ENCODE data around the gene NELL1. TPM values are rescaled to one million over a fixed set of nuclear protein-coding genes. Genes with fewer than 3 reads are reported as not detected.

NELL1 gene
- total and polyA plus RNA-seq, 2 experiments from 2014 or later: not detected

DNA sequence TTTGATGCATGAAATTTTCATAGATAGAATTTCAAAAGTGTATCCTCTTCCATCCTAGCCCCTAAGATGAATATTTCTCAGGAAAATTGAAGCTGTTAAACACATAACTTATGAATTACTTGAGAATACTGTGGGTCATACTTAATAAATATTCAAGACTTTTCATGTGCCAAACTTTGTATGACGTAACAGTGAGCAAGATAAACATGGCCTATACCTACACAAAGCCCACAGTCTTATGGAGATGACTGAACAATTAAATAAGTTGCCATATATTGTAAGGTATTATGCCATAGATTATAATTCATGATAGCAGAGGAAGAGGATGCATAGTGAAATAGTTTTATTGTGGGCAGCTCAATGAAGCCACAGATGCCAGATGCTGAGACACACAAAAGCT, 902.8 kb downstream of the NELL1 start:
- Histone ChIP-seq H2AFZ (no peak overlapping the region), H3K9ac (no peak overlapping the region), H3K36me3 (ENCODE audit: low read depth) (no peaks in the 10 kb centered on the region), H3K4me2 (ENCODE audit: unreplicated experiment) (no peak overlapping the region), H3K27ac (no peak overlapping the region), H3K79me2 (ENCODE audit: insufficient read depth) (no peaks in the 10 kb centered on the region), H3K4me3 (no peak overlapping the region), H4K20me1 (ENCODE audit: insufficient read depth) (no peaks in the 10 kb centered on the region), H3K4me1 (ENCODE audit: insufficient read depth) (no peaks in the 10 kb centered on the region), H3K9me2 (ENCODE audit: insufficient read depth) (no peaks in the 10 kb centered on the region), H3F3A (ENCODE audit: insufficient read depth) (no peaks in the 10 kb centered on the region), H3K27me3 (replicated peaks; ENCODE audit: insufficient read depth) (no peaks in the 10 kb centered on the region), H3K9me3 (ENCODE audit: low read depth) (no peaks in the 10 kb centered on the region)
- WGBS, 2 experiments (ENCODE audit: low coverage in 1 of 2, low lambda C conversion rate in 2 of 2, missing lambda C conversion rate in 2 of 2): 18 to 19% methylated on average over 1 of the region's 1 CpG
- TF ChIP-seq EZH2phosphoT487 (IDR thresholded peaks at IDR 0.05; ENCODE audit: insufficient read depth, low read depth) (no peak), EZH2 (IDR thresholded peaks at IDR 0.05; ENCODE audit: insufficient read depth, poor library complexity, severe bottlenecking) (no peak)
- no peak for DNase-seq
- in situ Hi-C loops (cut with MboI): no loop called here

DNA sequence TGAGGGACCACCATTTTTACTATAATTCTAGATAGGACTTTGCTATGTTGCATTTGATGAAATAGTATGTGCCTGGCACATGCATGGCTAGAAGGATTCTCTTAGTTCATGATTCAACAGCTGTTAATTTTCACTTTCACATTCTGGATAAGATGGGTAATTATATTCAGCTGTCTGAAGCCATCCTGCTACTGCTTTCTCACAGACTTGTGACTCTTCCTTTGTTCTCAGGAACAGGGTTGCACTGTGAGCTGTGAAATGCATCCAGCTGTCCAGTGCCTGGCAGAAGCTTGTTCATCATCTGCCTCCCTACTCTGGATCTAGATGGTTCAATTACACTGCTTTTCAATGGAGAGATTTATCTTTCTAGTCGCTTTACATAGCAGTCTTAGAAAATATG, 913.4 kb downstream of the NELL1 start:
- no peaks in the 10 kb centered on the region for H3K79me2 ChIP-seq (ENCODE audit: insufficient read depth)
- WGBS, 2 experiments (ENCODE audit: low coverage in 1 of 2, low lambda C conversion rate in 2 of 2, missing lambda C conversion rate in 2 of 2): 19 to 24% methylated on average over 1 of the region's 1 CpG
- in situ Hi-C loops (cut with MboI): no loop called here

DNA sequence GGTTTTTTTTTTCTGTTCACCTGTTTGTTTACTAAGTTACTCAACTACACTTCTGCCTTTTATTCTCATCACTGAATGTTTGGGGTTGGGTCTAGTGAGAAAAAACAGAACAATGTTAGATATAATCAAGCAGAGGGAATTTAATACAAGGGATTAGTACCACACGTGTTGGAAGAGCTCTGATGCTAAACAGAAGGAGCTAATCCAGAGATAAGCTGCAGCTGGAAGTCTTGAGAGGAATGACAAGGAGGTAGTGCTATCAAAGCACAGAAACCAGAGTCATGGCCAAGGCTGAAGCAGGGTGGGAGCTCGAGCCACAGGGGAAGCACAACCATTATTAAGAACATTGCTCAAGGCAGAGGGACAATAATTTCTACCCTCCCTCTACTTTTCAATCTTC, 919.4 kb downstream of the NELL1 start:
- in situ Hi-C loops (cut with MboI): no loop called here
- Histone ChIP-seq H3K4me3 (no peak overlapping the region), H3K79me2 (ENCODE audit: insufficient read depth) (no peaks in the 10 kb centered on the region), H3K27me3 (replicated peaks; ENCODE audit: insufficient read depth) (no peaks in the 10 kb centered on the region), H3K27ac (no peak overlapping the region), H3F3A (ENCODE audit: insufficient read depth) (no peaks in the 10 kb centered on the region), H3K9me2 (ENCODE audit: insufficient read depth) (no peaks in the 10 kb centered on the region), H3K9ac (no peak overlapping the region), H2AFZ (no peak overlapping the region), H4K20me1 (ENCODE audit: insufficient read depth) (no peaks in the 10 kb centered on the region), H3K9me3 (ENCODE audit: low read depth) (no peaks in the 10 kb centered on the region), H3K4me1 (ENCODE audit: insufficient read depth) (no peaks in the 10 kb centered on the region), H3K4me2 (ENCODE audit: unreplicated experiment) (no peak overlapping the region), H3K36me3 (ENCODE audit: low read depth) (no peaks in the 10 kb centered on the region)
- WGBS, 2 experiments (ENCODE audit: low coverage in 1 of 2, low lambda C conversion rate in 2 of 2, missing lambda C conversion rate in 2 of 2): 0 to 2% methylated on average over 2 of the region's 2 CpGs
- TF ChIP-seq EZH2phosphoT487 (IDR thresholded peaks at IDR 0.05; ENCODE audit: insufficient read depth, low read depth) (no peak), EZH2 (IDR thresholded peaks at IDR 0.05; ENCODE audit: insufficient read depth, poor library complexity, severe bottlenecking) (no peak)
- DNase-seq: no peak

More for the DNA sequence above, 913.4 kb downstream of the NELL1 start:
- Histone ChIP-seq H3K4me1 (ENCODE audit: insufficient read depth) (no peaks in the 10 kb centered on the region), H3K4me2 (ENCODE audit: unreplicated experiment) (no peak overlapping the region), H4K20me1 (ENCODE audit: insufficient read depth) (no peaks in the 10 kb centered on the region), H3K27me3 (replicated peaks; ENCODE audit: insufficient read depth) (no peaks in the 10 kb centered on the region), H3K27ac (no peak overlapping the region), H3K4me3 (no peak overlapping the region), H3K9me3 (ENCODE audit: low read depth) (no peaks in the 10 kb centered on the region), H3F3A (ENCODE audit: insufficient read depth) (no peaks in the 10 kb centered on the region), H3K9ac (no peak overlapping the region), H3K36me3 (ENCODE audit: low read depth) (no peaks in the 10 kb centered on the region), H2AFZ (no peak overlapping the region), H3K9me2 (ENCODE audit: insufficient read depth) (no peaks in the 10 kb centered on the region)
- no peak for DNase-seq
- no peak for TF ChIP-seq EZH2phosphoT487 (IDR thresholded peaks at IDR 0.05; ENCODE audit: insufficient read depth, low read depth)
- no peak for TF ChIP-seq EZH2 (IDR thresholded peaks at IDR 0.05; ENCODE audit: insufficient read depth, poor library complexity, severe bottlenecking)

DNA sequence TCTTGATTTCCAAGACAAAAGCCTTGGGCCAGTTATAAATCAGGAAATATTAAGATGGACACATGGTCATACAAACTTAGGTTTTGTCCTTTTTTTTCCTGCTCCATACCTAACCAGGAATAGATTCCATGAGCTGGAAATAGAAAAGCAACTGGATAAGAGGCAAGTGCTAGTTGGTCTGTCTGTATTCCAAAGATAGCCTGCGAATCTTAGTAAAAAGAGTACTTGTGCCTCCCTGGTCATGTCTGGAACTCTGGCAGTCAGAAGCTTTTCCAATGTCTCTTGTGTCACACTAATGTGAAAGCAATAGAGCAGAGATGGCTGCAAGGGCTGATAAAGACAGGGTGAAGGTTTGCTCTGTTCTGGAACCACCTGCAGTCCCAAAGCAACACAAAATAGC, 933.3 kb downstream of the NELL1 start:
- no peaks in the 10 kb centered on the region for H3K9me2 ChIP-seq (ENCODE audit: insufficient read depth)
- WGBS, 2 experiments (ENCODE audit: low coverage in 1 of 2, low lambda C conversion rate in 2 of 2, missing lambda C conversion rate in 2 of 2): 40 to 48% methylated on average over 1 of the region's 1 CpG
- no peaks in the 10 kb centered on the region for H3K4me1 ChIP-seq (ENCODE audit: insufficient read depth)
- H3K79me2 ChIP-seq (ENCODE audit: insufficient read depth): no peaks in the 10 kb centered on the region
- H3K27me3 ChIP-seq (replicated peaks; ENCODE audit: insufficient read depth): no peaks in the 10 kb centered on the region
- no peak overlapping the region for H3K27ac ChIP-seq
- no peak overlapping the region for H3K4me2 ChIP-seq (ENCODE audit: unreplicated experiment)
- no peak overlapping the region for H3K4me3 ChIP-seq
- H2AFZ ChIP-seq: no peak overlapping the region
- no peaks in the 10 kb centered on the region for H3K9me3 ChIP-seq (ENCODE audit: low read depth)
- no peaks in the 10 kb centered on the region for H3F3A ChIP-seq (ENCODE audit: insufficient read depth)
- no peak for DNase-seq
- no peaks in the 10 kb centered on the region for H4K20me1 ChIP-seq (ENCODE audit: insufficient read depth)
- TF ChIP-seq EZH2 (IDR thresholded peaks at IDR 0.05; ENCODE audit: insufficient read depth, poor library complexity, severe bottlenecking): no peak
- TF ChIP-seq EZH2phosphoT487 (IDR thresholded peaks at IDR 0.05; ENCODE audit: insufficient read depth, low read depth): no peak
- no peak overlapping the region for H3K9ac ChIP-seq
- no peaks in the 10 kb centered on the region for H3K36me3 ChIP-seq (ENCODE audit: low read depth)
- in situ Hi-C loops (cut with MboI): no loop called here

DNA sequence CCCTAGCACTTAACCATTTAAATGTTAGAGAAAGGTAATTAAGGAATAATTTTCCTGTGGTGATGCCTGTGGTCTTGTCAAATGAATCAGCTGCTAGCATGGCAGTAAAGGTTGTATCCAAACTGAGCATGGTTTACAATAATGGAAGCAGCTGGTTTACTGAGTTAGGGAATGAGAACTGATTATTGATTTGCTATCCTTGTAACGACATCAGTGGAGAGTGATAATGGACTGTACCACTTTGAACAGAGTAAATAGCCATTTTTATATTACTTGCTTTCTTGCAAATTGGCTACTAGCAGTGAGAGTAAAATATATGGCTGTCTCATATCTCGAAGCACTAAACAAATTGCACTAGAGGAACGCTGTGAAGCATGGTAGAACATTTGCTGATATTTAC, 934.5 kb downstream of the NELL1 start:
- WGBS, 2 experiments (ENCODE audit: low coverage in 1 of 2, low lambda C conversion rate in 2 of 2, missing lambda C conversion rate in 2 of 2): 9 to 13% methylated on average over 3 of the region's 3 CpGs
- H4K20me1 ChIP-seq (ENCODE audit: insufficient read depth): no peaks in the 10 kb centered on the region
- H3K4me2 ChIP-seq (ENCODE audit: unreplicated experiment): no peak overlapping the region
- in situ Hi-C loops (cut with MboI): no loop called here
- no peaks in the 10 kb centered on the region for H3K27me3 ChIP-seq (replicated peaks; ENCODE audit: insufficient read depth)
- H2AFZ ChIP-seq: no peak overlapping the region
- no peak for DNase-seq
- H3K9me2 ChIP-seq (ENCODE audit: insufficient read depth): no peaks in the 10 kb centered on the region
- no peaks in the 10 kb centered on the region for H3F3A ChIP-seq (ENCODE audit: insufficient read depth)
- no peak overlapping the region for H3K9ac ChIP-seq
- no peaks in the 10 kb centered on the region for H3K36me3 ChIP-seq (ENCODE audit: low read depth)
- H3K4me3 ChIP-seq: no peak overlapping the region
- TF ChIP-seq EZH2 (IDR thresholded peaks at IDR 0.05; ENCODE audit: insufficient read depth, poor library complexity, severe bottlenecking): no peak
- TF ChIP-seq EZH2phosphoT487 (IDR thresholded peaks at IDR 0.05; ENCODE audit: insufficient read depth, low read depth): no peak
- H3K9me3 ChIP-seq (ENCODE audit: low read depth): no peaks in the 10 kb centered on the region
- no peak overlapping the region for H3K27ac ChIP-seq
- no peaks in the 10 kb centered on the region for H3K79me2 ChIP-seq (ENCODE audit: insufficient read depth)
- H3K4me1 ChIP-seq (ENCODE audit: insufficient read depth): no peaks in the 10 kb centered on the region
